ENCODE measurements around the gene MYD88.

MYD88 gene

DNA sequence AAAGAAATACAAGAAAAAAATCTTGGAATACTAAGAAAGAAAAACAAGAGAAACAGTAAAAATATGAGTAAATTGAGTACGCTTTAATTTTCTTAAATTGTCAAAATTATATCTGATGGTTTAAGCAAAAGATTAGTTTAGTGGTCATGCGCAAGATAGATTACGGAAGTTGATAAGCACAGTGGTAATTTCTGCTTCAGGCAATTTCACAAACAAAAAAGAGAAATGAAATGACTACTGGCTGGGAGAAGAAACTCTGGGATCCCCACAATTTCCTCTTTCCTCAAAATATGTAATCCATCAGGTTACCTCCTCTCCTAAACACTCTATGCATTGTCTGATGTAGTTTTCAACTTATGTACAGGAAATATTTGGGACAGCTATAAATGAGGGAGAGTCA, 9.0 kb downstream of the MYD88 start:
- TF ChIP-seq, protein P1, sequence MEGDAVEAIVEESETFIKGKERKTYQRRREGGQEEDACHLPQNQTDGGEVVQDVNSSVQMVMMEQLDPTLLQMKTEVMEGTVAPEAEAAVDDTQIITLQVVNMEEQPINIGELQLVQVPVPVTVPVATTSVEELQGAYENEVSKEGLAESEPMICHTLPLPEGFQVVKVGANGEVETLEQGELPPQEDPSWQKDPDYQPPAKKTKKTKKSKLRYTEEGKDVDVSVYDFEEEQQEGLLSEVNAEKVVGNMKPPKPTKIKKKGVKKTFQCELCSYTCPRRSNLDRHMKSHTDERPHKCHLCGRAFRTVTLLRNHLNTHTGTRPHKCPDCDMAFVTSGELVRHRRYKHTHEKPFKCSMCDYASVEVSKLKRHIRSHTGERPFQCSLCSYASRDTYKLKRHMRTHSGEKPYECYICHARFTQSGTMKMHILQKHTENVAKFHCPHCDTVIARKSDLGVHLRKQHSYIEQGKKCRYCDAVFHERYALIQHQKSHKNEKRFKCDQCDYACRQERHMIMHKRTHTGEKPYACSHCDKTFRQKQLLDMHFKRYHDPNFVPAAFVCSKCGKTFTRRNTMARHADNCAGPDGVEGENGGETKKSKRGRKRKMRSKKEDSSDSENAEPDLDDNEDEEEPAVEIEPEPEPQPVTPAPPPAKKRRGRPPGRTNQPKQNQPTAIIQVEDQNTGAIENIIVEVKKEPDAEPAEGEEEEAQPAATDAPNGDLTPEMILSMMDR (IDR thresholded peaks at IDR 0.05; ENCODE audit: low read depth, low read length), result no peak
- Histone ChIP-seq H3K4me1 (no peaks in the 10 kb centered on the region), H3K27me3 (no peaks in the 10 kb centered on the region), H3K36me3 (no peaks in the 10 kb centered on the region), H3K9me3 (no peaks in the 10 kb centered on the region), H3K4me3 (ENCODE audit: low read depth, low read length) (no peak overlapping the region)
- no peak for DNase-seq

GRCh38 chr3:38148311-38148882, 9.9 kb downstream of the MYD88 start:
- no peaks in the 10 kb centered on the region for H3K36me3 ChIP-seq
- H3K9me3 ChIP-seq, result no peaks in the 10 kb centered on the region
- TF ChIP-seq, protein P1 (IDR thresholded peaks at IDR 0.05; ENCODE audit: low read depth, low read length), result no peak
- no peaks in the 10 kb centered on the region for H3K4me1 ChIP-seq
- H3K27me3 ChIP-seq, result no peaks in the 10 kb centered on the region
- DNase-seq, result no peak
- no peak overlapping the region for H3K4me3 ChIP-seq (ENCODE audit: low read depth, low read length)

DNA sequence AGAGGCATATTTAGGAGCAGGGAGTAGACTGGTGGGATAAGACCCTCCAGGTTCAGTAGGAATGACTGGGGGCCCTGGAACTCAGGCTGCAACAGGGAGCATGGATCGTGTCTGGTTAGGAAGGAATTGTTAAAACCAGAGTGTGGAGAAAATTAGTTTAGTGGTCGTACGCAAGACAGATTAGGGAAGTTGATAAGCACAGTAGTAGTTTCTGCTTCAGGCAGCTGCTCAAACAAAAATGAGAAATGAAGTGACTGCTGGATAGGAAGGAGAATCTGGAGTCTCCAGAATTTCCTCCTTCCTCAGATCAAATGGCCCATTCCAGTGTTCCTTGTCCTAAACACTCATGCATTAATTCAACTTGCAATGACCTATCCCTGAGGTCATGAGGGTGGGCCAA, 11.2 kb downstream of the MYD88 start:
- H3K4me1 ChIP-seq, result no peaks in the 10 kb centered on the region
- H3K4me3 ChIP-seq (ENCODE audit: low read depth, low read length), result no peak overlapping the region
- no peaks in the 10 kb centered on the region for H3K27me3 ChIP-seq
- no peaks in the 10 kb centered on the region for H3K9me3 ChIP-seq
- H3K36me3 ChIP-seq, result no peaks in the 10 kb centered on the region
- DNase-seq, result no peak
- TF ChIP-seq, protein P1 (IDR thresholded peaks at IDR 0.05; ENCODE audit: low read depth, low read length), result no peak

GRCh38 chr3:38150780-38151528, 12.5 kb downstream of the MYD88 start:
- DNase-seq, result no peak

GRCh38 chr3:38151667-38152265, 13.3 kb downstream of the MYD88 start:
- no peak for DNase-seq
- Histone ChIP-seq H3K4me1 (no peaks in the 10 kb centered on the region), H3K9me3 (no peaks in the 10 kb centered on the region), H3K4me3 (ENCODE audit: low read depth, low read length) (no peak overlapping the region), H3K27me3 (no peaks in the 10 kb centered on the region), H3K36me3 (no peaks in the 10 kb centered on the region)
- TF ChIP-seq, protein P1 (IDR thresholded peaks at IDR 0.05; ENCODE audit: low read depth, low read length), result no peak

More at GRCh38 chr3:38150780-38151528, 12.5 kb downstream of the MYD88 start:
- H3K4me1 ChIP-seq, result no peaks in the 10 kb centered on the region
- H3K4me3 ChIP-seq (ENCODE audit: low read depth, low read length), result no peak overlapping the region
- H3K9me3 ChIP-seq, result no peaks in the 10 kb centered on the region
- TF ChIP-seq, protein P1 (IDR thresholded peaks at IDR 0.05; ENCODE audit: low read depth, low read length), result peak; percentile 17
- H3K36me3 ChIP-seq, result no peaks in the 10 kb centered on the region
- no peaks in the 10 kb centered on the region for H3K27me3 ChIP-seq

DNA sequence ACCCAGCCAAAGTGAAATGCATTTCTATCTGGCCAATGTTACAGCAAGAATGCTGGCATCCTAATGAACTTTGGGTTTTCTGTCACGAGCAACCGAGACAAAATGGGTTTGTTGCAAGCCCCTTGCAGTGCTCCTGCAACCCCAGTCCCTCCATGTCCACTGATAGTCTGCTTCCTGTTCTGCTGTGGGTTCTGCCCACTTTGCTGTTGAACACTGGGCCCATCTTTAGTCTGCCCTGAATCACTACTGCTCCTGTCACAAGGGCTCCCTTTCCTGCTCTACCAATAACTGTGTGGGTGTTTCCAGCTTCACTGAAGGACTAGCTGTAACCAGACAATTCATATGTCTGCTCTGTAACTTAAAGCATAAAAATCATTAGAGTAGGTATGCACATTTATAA, 14.1 kb downstream of the MYD88 start:
- Histone ChIP-seq H3K27me3 (no peaks in the 10 kb centered on the region), H3K4me1 (no peaks in the 10 kb centered on the region), H3K36me3 (no peaks in the 10 kb centered on the region), H3K9me3 (no peaks in the 10 kb centered on the region), H3K4me3 (ENCODE audit: low read depth, low read length) (no peak overlapping the region)
- TF ChIP-seq, protein P1 (IDR thresholded peaks at IDR 0.05; ENCODE audit: low read depth, low read length), result no peak
- no peak for DNase-seq

Data from BE2C (cell line).